GM18498 (cell line): ENCODE measurements around the gene FERMT3.

Source experiments
- ATAC-seq: cut with Tn5 transposase; IDR thresholded peaks from one replicate; pipeline ENCODE4 v1.9.1; 2021; ENCODE audit warnings: mild to moderate bottlenecking, moderate library complexity; ENCODE audit not compliant: unreplicated experiment

The FERMT3 gene

DNA sequence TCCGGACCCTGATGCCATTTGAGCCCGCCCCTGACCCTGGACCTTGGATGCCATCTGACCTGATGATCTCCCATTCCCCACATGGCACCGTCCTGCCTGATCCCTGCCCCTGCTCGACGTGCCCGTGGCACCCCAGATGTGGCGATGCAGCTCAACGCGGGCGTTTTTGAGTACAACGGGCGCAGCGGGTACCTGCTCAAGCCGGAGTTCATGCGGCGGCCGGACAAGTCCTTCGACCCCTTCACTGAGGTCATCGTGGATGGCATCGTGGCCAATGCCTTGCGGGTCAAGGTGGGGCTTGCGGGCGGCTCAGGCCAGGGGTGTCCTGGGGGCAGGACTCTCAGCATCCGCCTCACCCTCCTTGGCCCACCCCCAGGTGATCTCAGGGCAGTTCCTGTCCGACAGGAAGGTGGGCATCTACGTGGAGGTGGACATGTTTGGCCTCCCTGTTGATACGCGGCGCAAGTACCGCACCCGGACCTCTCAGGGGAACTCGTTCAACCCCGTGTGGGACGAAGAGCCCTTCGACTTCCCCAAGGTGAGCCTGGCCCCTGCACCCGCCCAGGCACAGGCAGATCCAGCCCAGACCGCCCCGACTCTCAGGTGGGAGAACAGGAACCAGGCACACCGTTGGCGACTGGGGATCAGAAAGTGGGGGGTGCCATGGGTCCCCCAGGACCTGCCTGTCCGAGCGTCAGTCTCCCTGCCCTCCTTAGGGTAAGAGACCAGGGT is 55.9 kb downstream of the FERMT3 start:
- ATAC-seq: no peak

DNA sequence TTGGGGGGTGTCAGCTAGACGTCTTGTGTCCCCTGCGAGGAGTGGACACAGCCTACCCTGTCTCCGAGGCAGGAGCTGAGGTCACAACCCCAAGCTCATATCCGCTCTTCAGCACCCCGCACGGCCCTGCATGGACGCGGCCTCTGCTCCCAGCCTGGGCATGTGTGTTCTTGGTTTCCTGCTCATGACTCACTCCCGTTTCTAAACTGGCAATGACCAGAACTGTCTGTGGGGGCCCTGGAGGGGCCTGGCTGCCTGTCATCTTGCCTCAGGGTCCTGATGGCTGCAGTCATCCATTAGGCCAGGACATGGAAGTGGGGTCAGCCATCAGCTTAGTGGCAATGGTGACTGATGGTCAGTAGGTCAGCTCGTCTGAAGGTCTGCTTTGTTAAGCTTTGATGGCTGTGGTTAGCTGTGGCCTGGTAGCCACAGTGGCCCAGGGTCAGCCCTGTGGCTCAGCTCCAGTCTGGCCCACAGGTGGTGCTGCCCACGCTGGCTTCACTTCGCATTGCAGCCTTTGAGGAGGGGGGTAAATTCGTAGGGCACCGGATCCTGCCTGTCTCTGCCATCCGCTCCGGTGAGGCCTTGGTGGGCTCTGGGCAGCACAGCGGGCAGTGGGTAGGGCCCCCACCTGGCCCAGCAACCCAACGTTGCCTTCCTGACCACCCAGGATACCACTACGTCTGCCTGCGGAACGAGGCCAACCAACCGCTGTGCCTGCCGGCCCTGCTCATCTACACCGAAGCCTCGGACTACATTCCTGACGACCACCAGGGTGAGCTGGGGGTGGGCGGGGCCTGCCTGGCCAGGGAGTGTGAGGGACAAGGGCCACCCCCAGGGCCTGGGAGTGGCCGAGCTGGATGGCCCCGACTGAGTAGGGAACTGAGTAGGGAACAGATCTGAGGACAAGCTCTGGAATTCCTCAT is 56.8 kb downstream of the FERMT3 start:
- no peak for ATAC-seq

DNA sequence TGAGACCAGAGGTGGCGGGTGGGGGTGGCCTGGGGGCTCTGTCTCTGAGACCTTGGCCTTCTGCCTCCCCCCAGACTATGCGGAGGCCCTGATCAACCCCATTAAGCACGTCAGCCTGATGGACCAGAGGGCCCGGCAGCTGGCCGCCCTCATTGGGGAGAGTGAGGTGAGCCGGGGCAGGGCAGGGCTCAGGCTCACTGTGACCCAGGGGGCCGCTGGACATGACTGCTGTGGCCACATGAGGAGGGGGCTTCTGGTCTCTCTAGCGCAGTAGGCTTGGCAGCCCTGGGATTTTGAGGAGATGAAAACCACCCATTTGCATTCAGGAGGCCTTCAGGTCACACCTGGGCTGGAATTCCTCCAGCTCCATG is 57.4 kb downstream of the FERMT3 start:
- ATAC-seq: no peak

- ATAC-seq: no peak
Measured at GRCh38 chr11:64264371-64264852, 57.9 kb downstream of the FERMT3 start.

DNA sequence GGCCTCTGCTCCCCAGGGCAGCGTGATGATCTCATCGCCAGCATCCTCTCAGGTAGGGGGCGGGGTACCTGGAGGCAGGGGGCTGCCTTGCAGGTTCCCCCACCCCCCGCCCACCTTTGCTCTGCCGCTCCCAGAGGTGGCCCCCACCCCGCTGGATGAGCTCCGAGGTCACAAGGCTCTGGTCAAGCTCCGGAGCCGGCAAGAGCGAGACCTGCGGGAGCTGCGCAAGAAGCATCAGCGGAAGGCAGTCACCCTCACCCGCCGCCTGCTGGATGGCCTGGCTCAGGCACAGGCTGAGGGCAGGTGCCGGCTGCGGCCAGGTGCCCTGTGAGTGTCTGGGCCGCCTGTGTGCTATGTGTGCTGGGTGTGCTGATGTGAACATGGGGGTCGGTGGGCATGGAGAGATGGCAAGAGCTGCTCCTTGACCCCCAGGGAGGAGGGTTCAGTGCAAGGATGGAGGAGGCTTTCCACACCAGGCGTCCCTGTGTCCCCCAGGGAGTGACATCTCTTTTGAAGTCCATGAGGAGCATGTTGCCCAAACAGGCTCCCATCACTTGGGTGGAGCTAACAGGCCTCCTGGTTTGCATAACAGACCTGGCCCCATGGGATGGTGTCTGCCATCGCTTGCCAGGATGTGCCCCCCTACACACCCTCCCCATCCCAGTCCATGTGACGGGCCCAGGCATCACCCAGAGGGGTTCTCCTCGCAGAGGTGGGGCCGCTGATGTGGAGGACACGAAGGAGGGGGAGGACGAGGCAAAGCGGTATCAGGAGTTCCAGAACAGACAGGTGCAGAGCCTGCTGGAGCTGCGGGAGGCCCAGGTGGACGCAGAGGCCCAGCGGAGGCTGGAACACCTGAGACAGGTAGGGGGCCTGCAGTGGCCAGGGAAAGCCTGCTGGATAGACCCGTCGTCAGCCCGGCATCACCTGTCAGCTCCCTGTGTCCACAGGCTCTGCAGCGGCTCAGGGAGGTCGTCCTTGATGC is 58.9 kb downstream of the FERMT3 start:
- ATAC-seq: no peak

- no peak for ATAC-seq
Measured at GRCh38 chr11:64266339-64266738, 59.8 kb downstream of the FERMT3 start.

GRCh38 chr11:64267207-64267945 is 60.9 kb downstream of the FERMT3 start:
- ATAC-seq: no peak

- ATAC-seq: no peak
Measured at GRCh38 chr11:64268025-64268892, 61.7 kb downstream of the FERMT3 start.

GRCh38 chr11:64268893-64269539 is 62.5 kb downstream of the FERMT3 start:
- peak; percentile 6 for ATAC-seq

DNA sequence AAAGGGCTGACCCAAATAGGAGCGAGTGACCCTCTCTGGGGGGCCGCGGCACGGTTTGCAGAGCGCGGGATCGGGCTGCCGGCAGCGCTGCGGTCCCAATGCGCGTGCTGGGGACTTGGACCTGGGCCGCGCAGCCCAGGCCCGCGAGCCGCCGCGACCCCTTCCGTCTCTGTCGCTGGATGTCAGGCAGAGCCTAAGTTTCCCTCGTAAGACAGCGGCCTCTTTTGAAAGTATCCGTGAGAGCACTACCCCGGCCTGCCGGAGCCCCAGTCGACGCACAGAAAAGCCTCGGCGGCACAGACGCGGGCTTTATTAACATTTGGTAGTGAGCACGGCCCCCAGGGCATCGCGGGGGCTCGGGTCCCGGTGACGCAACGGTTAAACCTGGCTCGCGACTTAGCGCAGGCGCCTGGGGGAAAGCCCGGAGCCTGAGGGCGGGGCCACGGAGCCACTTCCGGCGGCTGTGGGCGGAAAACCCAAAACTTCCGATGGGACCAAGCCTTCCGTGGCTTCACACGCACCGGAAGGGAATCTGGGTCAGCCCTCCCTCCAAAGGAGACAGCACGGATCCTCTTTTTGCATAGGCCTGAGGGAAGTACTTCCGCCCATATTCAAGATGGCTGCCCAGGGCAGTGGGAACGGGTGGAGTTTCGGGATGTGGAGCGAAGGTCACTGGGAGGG is 63.2 kb downstream of the FERMT3 start:
- peak; percentile 66 for ATAC-seq
